Hematopoietic multipotent progenitor cell treated with erythropoietin and hydrocortisone succinate and interleukin-3 and kit ligand, for 6 days (in vitro differentiated cells): ENCODE results near the gene BTBD3.
A peak's percentile ranks its signal among the peaks of the same experiment; 100 is the strongest.

Experiments used
- DNase-seq: peaks from one replicate; pipeline ENCODE4 v3.0.0-alpha.2; 2015

Gene BTBD3

GRCh38 chr20:11918391-11918845, 725 bp downstream of the BTBD3 start:
- DNase-seq: peak; percentile 15

DNA sequence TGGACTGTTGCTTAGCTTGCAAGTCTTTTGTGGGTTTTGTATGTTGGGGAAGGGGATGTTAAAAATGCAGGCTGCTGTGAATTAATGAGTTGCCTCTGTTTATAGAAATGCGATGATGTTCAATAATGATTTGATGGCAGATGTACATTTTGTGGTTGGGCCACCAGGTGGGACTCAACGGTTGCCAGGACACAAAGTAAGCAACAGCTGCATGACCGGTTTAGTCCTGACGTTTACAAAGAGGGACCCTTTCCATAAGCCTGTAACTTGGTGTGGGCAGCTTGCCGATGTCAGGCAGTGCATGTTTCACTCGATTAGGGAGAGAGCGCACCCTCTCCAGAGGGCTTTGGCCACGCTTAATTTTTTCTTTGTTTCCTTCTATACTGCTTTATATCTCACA, 1.3 kb downstream of the BTBD3 start:
- DNase-seq: peak; percentile 10

DNA sequence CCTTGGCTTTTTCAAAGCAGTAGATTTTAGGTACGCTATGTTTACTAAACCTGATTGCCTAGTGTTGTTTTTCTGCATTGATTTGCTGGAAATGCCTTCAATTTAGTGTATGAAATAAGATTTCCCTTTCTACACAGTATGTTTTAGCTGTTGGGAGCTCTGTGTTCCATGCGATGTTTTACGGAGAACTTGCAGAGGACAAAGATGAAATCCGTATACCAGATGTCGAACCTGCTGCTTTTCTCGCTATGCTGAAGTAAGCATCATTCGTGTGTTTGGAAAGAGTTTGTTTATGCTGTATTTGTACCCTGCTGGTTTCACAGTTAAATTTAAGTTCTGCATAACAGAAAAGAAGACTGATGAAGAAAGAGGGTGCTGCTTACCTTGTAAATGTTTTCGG, 1.9 kb downstream of the BTBD3 start:
- DNase-seq: no peak

DNA sequence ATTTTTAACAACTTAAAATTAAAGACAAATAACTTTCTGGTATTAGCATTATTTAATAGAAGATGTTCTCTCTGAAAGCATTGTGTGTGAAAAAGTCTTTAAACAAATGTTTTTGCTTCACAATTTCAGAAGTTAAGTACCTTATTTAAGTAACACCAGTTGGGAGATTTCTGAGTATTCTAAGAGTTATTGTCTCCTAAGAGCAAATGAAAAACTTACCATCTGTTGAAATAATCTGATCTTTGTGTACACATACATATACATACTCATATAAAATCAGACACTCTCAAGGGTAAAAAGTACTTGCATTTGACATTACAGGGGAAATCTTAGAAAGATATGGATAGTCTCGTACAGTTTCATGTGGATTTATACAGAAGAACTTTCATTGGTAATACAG, 2.4 kb downstream of the BTBD3 start:
- DNase-seq: no peak

- DNase-seq: no peak
These were observed 3.6 kb downstream of the BTBD3 start for GRCh38 chr20:11921321-11921720.

DNA sequence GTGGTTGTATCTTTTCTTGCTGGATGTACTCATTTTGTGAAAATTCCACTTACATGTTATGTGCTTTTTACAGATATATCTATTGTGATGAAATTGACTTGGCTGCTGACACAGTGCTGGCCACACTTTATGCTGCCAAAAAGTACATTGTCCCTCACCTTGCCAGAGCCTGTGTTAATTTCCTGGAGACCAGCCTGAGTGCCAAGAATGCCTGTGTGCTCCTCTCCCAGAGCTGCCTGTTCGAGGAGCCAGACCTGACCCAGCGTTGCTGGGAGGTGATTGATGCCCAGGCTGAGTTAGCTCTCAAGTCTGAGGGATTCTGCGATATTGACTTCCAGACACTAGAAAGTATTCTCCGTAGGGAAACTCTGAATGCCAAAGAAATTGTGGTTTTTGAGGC, 4.9 kb downstream of the BTBD3 start:
- DNase-seq: no peak

- DNase-seq: no peak
These were observed 7.2 kb downstream of the BTBD3 start for GRCh38 chr20:11924923-11925322.

- no peak for DNase-seq
These were observed 8.8 kb downstream of the BTBD3 start for GRCh38 chr20:11926292-11926998.

DNA sequence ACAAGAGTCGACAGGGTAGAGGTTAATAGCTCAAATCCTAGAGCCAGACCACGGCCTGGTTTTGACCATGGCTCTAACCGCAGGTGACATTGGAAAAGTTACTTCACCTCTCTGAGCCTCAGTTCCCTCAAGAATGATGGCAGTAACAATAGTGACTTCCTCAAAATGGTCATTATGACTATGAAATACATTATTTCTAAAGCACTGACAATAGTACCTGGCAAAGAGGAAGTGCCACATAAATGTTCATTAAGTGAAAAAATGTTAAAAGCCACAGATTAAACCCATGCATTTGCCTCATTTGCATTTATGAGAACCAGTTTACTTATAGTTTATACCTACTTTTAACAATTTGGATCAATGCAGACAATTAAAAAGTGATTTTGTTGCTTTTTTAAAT, 12.3 kb downstream of the BTBD3 start:
- no peak for DNase-seq

- no peak for DNase-seq
These were observed 17.8 kb downstream of the BTBD3 start for GRCh38 chr20:11935212-11936154.

- no peak for DNase-seq
These were observed 18.5 kb downstream of the BTBD3 start for GRCh38 chr20:11936157-11936556.

GRCh38 chr20:11937230-11937629, 19.5 kb downstream of the BTBD3 start:
- no peak for DNase-seq

DNA sequence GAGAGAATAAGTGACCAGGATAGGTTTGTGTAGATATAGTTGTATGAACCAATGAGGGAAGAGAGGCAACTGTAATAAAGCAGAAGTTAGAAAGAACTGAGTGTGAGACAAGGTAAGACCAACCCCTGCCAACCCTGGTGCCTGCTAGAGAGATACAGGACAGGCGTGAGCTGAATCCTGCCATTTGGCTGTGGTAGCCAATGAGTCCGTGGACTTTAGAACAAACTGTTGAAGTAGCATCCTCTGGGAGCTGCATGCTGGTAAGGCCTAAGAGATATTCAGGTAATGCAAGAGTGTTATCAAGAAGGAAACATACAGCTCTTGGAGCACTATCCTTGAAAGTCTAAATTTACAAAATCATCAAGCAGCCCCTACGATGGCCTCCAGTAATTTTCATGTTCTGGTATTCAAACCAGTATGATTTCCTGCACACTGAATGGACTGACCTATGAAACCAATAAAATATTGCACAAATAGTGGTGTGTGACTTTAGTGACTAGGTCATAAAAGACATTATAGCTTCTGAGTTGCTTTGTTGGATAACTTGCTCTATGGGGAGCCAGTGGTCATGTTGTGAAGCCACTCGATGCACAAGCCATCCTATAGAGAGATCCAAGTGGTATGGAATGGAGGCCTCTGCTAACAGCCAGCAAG, 24.0 kb downstream of the BTBD3 start:
- DNase-seq: no peak

GRCh38 chr20:11943778-11944177, 26.1 kb downstream of the BTBD3 start:
- DNase-seq: no peak

GRCh38 chr20:11948806-11949205, 31.1 kb downstream of the BTBD3 start:
- DNase-seq: no peak

DNA sequence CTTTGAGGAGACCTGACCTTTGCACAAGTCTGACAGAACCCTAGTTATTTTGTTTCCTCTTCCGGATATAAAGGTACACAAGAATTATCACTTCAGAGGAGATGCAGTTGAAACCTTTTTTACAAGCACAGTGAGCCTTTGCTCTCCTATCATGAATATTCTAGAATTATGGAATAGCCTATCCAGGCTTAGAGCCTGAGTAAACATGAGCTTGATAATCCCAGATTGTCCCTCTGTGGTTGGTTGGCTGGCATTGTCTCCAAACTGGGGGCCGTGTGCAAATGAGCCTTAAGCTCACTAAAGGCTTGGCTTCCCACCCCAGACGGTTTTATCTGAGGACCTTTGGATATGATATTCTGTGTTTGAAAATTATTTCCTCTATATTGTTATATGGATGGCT, 32.0 kb downstream of the BTBD3 start:
- no peak for DNase-seq

- no peak for DNase-seq
These were observed 34.0 kb downstream of the BTBD3 start for GRCh38 chr20:11951696-11952095.

DNA sequence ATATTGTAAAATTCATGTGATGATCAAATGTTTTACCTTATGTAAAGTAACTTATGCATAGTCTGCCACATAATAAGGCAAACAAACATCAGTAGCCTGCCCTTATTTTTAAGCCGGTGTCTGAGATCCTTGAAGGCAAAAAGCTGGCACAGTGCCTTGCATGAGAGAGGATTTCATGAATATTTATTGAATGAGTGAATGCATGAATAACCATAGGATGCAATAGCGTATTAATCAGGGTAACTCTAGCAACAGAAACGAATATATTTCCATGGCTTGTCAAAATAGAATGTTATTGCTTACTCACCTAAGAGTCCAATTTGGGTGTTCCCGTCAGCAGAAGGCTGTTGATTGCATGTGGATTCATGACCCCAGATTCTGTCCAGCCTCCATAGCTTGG, 34.9 kb downstream of the BTBD3 start:
- no peak for DNase-seq

- DNase-seq: no peak
These were observed 40.2 kb downstream of the BTBD3 start for GRCh38 chr20:11957911-11958310.

DNA sequence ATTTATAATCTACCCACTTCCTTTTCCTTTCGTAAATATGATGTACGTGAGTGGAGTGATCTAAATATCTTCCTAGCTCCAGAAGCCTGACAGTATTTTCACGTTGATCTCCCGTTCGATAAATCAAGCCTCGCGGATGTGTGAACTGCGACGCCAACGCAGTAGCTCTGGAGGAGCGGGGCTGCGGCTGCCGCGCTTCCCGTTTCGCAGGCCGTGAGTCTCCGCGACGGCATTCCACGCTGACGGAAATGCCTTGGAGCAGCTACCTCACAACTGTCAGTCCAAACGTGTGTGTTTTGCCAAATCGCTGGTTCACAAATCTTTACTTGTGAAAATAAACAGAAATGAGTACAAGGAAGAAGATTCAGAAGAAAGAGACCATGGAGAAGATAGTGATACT, 41.2 kb downstream of the BTBD3 start:
- no peak for DNase-seq

DNA sequence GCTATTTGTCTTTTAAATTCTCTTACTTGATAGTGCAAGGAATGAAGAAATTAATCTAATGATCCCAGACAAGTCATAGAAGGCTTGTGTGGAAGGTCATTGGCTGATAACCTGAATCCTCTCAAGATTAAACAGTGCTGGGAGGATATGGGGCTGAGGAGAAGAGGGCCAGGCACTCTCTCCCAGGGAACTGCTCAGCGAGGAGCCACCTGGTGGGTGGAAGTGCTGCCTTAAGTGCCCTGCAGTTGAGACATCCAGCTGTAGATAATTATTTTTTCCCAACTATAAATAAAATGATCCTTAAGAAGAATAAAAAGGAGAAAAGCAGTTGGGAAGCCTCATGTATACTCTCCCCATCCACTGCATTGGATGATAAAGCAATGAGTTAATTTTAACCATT, 47.9 kb downstream of the BTBD3 start:
- DNase-seq: no peak

DNA sequence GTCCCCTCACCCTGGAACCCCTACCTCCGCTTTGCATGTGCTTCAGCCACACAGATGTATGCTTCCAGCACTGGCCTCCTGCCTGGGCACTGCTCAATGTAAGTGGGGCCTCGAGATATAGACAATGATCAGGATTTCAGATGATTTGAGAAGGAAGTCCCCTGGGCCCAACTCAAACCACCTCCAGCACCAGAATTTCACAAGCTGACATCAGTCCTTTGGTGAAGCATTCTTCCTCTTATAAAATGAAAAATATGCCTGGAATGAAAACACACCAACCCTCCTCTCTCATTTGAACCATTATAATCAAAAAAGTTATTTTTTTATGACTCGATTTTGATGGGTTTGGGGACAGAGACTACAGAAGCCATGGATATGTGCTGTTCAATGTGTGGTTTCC, 48.5 kb downstream of the BTBD3 start:
- DNase-seq: no peak

GRCh38 chr20:11970243-11970836, 52.6 kb downstream of the BTBD3 start:
- no peak for DNase-seq
